Activated CD4-positive, alpha-beta T cell treated with anti-CD3 and anti-CD28 coated beads, Interleukin-2, amount 50 U/mL, for 48 hours (primary cell): Measurements from ENCODE around the gene GSTO1.

Source experiments
- DNase-seq, 2 experiments: peaks; one replicate each; pipeline ENCODE4 v3.0.0-alpha.2; 2020

The GSTO1 gene

DNA sequence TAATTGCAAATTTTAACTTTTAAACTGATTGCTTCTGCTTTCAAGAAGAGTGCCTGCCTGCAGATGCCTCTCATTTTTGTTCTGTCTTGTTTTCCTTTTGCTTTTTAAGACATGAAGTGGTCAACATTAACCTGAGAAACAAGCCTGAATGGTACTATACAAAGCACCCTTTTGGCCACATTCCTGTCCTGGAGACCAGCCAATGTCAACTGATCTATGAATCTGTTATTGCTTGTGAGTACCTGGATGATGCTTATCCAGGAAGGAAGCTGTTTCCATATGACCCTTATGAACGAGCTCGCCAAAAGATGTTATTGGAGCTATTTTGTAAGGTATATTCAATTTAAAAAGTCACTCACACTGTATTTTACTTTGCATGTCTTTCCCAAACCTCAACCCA is 23.1 kb downstream of the GSTO1 start:
- no peak for DNase-seq

DNA sequence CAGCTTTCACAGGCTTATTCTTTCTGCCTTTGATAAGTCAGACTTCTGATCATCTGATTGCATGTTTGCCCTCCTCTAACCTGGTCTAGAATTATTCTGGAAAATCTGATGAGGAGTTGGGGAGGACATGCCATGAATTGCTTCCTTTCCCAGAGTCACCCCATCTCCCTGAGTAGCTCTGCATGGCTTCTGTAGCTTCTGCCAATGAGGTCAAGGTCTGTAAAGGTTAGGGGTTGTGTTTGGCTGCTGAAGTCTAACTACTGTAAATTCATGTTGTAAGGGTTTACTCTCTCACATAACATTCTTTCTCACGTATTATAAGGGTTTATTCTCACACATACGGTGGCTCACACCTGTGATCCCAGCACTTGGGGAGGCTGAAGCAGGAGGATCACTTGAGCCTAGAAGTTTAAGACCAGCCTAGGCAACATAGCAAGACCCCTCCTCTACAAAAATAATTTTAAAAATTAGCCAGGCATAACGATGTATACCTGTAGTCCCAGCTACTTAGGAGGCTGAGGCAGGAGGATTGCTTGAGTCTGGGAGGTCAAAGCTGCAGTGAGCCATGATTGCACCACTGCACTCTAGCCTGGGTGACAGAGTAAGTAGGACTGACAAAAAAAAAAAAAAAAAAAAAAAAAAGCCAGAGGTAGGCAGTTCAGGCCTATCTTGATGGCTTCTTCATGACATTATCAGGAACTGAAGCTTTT is 25.0 kb downstream of the GSTO1 start:
- DNase-seq = no peak

DNA sequence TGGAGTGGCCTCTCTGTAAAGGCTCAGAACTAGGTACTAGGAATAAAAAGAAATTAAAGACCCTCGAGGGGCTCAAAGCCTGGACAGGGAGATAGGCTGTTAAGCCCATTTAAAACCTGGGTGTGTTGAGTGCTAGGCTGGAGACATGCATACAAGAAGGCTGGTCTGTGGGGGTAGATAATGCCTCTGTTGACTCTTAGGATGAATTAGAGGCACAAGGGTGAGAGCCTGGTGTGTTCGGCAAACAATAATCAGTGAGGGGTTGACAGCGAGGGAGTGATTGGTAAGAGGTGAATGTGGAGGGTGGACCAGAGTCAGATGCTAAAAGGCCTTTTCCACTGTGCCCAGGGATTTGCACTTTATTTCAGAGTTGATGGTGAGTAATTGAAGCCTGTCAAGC is 27.0 kb downstream of the GSTO1 start:
- DNase-seq = no peak

DNA sequence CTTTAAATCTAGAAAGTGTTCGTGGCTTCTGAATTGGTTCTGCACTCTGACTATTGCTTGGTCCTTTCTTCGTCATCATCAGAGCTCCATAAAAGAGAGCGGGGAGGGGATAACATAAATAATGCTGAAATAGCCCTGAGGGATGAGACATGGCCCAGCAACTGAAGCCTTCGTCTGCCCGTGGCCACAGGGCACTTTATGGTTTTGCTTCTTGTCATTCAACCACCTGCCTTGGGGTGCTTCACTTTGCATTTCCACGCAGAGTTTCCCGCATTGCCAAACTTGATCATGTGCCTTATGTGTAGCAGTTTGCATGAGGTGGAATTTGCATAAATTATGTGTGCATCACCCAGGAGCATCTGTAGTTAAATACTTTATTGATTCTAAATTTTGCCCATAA is 30.2 kb downstream of the GSTO1 start:
- no peak for DNase-seq

DNA sequence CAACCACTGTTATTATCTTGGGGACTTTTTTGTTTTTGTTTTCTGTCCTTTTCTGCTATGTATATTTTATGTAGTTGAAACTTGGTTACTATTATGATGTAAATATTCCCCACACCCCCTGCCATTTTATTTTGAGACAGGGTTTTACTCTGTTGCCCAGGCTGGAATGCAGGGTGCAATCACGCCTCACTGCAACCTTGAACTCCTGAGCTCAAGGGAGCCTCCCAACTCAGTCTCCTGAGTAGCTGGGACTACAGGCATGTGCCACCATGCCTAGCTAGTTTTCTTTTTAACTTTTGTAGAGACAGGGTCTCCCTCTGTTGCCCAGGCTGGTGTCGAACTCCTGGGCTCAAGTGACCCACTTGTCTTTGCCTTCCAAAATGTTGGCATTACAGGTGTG is 32.2 kb downstream of the GSTO1 start:
- no peak for DNase-seq

DNA sequence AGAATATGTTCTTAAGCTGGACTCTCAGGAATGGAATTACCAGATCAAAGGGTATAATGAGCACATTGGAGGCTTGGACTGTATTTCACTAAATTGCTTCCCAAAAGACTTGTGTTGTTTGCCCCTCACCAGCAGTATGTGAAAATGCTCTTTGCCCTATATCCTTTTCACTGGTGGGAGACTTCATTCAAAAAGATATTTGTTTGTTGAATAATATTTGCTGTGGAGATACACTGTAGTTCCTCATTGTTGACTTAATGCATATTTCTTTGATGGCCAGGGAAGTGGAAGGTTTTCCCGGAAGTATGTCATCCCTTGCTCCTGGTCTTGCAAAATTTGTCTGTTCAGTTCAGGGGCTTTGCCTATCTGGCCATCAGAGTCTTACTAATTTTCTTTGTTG is 33.7 kb downstream of the GSTO1 start:
- no peak for DNase-seq

DNA sequence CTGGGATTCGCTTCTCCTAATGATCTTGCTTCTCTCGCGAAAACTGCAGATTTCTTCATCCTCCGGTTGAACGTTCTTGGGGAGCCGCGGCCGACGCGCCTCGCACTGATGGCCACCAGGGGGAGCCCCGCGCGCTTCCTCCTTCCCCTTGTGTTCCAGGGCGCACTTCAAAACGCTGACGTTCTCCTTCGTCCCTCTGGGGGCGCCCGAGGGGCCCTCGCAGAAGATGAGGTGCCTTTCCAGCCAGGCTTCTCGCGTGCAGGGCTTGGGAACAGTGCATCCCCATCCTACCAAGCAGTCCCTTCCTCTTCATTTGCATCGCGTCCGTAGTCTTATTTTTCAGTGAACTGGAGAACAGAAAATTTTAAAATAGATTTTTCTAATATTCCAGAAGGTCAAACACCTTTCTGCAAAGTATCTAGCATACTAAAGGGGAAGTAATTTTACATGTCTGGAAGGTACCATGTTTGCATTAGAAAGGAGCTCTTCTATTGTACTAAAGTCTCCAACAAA is 36.8 kb downstream of the GSTO1 start:
- DNase-seq = peak; percentile 89 to 91

DNA sequence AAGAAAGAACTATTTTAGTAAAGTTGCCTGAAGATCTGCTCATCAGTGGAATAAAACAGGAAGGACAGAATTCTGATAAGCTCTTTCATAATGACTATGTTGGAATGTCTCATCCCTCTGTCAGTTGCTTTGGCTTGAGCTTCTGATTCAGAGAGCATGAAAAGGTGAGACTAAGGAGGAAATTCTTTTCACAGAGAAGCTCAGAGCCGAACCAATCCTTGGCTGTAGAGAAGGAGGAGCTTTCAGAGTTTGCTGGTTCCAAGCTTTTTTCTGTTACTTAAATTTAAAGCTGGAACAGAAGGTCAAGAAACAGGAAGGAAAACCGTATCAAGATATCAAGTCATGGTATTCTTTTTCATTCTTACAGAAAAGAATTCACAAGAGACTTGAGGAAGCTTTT is 38.3 kb downstream of the GSTO1 start:
- no peak for DNase-seq

DNA sequence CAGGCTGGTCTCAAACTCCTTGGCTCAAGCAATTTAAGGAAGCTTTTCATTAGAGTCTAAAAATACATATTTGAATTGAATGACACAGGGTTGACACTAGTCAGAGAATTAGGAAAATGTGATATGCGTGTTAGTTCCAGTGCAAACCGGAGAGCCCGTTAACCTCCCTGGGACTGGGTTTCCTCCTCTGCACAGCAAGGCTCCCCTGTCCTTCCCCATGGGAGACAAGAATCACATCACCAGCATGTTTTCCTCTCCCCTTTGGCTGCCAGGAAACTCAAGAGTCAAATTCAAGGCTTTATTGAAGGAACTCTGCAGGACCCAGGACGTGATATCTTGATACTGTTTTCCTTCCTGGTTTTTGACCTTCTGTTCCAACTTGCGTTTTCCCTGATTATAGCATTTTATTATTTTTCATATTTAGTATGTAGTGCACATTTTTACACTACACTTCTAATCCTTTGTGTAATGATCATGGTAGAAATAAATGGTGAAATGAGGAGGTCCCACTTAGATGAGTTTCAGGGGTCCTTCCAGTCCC is 39.2 kb downstream of the GSTO1 start:
- DNase-seq = no peak

DNA sequence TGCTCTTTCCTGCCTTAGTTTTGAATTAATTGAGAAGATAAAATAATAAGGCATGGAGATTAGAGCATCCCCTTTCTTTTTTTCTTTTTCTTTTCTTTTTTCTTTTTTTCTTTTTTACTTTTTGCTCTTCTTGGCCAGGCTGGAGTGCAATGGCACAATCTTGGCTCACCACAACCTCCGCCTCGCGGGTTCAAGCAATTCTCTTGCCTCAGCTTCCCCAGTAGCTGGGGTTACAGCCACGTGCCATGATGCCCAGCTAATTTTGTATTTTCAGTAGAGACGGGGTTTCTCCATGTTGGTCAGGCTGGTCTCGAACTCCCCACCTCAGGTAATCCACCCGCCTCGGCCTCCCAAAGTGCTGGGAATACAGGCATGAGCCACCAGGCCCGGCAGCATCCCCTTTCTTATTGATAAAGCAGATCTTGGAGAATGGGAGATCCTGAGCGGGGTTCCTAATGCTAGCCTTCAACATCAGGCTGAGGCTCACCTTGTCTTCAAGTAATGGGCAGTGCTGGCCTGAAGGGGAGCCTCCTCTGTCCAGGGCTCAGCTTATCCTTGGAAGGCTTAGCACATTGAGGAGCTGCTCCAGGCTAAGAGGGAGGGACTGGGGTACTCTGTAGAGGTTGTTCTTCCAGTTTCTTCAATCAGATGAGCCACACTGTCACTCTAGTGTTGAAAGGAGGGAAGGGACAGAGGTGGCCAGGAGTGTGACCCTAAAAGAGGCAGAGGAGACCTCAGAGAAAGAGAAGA is 42.2 kb downstream of the GSTO1 start:
- DNase-seq = no peak

DNA sequence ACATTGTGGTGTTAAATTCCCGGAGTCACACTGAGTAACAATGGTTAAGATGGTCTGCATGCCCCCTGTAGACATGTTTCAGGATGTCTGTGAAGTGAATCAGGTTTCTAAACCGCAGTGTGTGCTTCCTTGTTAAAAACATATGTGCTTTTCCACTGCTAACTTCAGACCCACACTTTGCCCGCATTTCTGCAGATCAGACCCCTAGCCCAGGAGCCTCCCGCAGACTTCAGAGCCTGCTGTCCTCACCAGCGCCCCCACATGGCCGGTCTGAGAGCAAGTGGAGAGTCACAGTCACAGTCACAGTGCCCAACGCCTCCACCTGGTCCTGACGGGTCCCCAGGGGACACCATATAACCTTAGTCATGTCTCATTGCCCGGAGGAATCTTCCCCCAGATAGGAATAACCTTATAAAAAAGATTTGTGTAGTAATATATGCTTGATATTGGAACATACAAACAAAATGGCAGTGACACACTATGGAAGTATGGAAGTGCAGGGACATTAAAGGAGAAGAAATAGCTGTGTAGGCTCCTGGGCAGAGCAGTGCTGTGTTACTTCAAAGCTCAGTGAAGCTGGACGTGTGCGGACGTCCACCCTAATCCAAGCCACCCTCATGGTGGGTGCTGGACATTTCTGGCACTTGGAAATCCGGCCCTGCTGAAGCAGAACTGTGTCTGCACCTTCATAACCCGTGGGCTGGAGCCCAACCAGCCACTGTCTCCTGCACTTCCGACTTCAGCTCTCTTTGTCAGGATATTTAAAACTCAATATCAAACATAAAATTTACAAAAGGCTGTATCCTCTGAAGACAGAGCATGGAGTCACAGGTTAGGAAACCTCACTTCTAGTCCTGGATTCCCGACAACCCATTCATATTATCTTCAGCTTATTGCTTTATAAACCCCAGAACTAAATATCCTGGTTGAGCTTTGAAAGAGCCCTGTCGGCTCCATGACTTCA is 43.3 kb downstream of the GSTO1 start:
- peak; percentile 42 to 57 for DNase-seq

DNA sequence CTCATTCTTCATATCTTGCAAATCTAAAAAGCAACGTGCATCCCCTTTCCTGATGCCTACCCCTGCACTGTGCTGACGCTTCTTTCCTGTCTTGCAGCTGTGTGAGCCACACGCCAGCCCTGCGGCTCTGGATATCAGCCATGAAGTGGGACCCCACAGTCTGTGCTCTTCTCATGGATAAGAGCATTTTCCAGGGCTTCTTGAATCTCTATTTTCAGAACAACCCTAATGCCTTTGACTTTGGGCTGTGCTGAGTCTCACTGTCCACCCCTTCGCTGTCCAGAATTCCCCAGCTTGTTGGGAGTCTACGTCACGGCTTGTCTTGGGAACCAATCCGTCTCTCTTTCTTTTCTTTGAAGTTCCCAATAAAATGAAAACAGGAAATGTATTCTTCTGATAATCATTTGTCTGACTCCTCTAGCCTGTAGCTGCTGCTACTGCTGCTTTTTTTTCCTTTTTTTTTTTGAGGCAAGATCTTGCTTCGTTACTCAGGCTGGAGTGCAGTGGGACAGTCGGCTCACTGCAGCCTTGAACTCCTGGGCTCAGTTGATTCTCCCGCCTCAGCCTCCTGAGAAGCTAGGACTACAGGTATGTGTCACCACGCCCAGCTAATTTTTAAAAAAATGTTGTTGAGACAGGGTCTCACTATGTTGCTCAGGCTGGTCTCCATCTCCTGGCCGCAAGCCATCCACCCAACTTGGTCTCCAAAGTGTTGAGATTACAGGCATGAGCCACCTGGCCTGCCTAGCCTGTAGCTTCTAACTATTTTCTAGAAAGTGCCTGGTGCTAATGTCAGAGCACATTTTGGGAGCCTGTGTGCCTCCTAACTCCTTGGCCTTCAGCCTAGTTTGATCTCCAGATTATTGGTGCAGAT is 44.6 kb downstream of the GSTO1 start:
- no peak for DNase-seq

DNA sequence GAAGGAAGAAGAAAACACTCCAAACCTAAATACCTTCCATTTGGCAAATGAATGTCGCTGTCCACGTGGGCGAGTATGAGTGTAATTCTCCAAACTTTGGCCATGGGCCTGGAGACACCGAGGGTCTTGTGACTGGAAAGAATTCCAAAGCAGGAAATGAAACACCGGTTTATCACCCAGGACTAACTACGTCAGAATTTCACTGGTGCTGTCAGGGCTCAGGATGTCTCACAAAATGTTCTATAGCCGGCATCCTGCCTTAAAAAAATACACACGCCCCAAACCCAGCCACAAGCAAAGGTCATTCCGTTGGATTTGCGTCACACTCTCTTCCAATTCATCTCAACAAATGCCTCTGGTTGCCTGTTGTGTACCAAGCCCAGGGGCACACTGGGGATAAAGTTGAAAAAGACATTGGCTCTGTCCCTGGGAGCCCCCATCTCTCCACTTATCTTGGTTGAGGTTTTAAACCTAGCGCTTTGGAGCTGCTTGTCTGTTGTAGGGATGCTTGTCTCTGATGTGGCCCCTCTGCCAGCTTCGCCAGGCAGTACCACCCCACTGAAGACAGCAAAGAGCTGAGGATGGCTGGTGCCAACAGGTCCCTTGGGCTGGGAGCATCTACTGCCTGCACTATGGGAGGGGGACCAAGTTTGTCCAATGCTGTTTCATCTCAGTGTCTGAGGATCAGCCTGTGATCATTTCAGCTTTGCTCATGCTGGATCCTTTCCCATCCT is 45.5 kb downstream of the GSTO1 start:
- DNase-seq = no peak

DNA sequence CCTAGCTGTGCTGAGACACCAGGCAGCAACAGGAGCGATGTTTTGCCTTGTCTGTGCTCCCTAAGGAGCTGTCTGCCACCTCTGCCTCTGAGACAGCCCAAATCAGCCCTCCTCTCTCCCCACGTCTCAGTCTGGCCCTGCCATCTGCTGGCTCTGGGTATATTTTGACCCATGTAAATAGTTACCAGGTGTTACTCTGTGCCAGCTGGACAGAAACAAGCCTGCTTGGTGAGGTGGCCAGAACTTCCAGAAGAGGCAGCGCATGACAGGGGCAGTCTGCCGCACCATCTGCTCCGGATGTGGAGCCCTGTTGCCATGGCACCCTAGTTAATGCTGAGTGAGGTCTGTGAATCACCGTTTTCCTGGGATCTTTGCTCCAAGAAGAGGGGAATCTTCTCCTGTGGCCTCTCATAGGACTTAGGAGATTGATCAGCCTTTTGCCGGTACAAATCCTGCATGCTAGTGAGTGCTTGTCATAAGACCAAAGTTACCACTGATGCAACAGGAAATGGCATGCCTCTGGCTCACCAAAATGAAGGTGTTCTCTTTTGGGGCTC is 46.1 kb downstream of the GSTO1 start:
- no peak for DNase-seq

DNA sequence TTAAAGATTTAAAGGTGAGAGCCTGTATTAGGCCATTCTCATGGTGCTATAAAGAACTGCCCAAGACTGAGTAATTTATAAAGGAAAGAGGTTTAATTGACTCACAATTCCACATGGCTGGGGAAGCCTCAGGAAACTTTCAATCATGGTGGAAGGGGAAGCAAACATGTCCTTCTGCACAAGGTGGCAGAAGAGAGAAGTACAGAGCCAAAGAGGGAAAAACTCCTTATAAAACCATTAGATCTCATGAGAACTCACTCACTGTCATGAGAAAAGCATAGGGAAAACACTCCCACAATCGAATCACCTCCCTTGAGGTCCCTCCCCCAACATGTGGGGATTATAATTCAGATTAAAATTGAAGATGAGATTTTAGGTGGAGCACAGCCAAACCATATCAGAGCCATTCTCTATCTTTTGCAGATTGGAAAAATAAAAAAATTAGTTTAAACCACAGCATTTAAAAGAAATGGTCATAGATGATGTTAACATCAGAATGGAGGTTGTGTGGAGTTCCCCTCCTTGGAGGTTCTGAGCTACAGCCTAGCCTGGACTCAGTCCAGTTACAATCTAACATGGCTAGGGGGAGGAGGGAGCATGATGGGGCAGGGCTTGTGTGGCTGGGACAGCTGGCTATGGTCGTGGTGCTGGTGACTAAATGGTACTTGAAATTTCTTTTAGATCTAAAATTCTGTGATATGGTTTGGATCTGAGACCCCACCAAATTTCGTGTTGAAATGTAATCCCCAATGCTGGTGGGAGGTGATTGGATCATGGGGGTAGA is 47.4 kb downstream of the GSTO1 start:
- DNase-seq = no peak

DNA sequence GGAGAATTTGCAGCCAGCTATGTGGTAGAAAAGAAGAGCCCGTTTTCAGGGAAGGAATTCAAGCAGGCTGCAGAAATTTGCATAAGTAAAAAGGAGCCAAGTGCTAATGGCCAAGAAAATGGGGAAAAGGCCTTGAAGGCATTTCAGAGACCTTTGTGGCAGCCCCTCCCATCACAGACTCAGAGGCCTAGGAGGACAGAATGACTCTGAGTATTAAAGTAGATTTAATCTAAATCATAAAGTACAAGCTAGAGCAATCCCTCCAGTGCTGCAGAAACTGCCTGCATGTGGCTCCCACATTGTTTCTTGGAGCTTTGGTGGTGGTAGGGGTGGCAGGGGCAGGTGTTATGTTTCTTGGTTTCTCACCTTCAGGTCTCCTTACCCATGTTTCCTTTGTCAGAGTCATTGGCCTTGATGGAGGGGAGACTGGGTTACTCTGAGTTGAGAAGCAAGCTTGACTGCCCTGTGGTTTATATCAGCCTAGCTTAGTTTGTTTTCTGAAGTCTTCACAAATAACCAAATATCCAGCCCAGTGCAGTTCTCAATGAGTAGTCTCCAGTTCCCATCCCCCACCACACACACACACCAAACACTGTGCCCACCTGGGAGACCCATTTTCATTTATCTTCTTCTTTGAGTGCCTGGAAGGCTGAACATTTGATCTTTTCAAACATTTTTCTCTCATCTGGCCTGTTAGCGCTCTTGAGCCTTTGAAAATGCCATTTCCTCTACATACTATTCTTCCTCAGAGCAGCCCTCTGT is 49.1 kb downstream of the GSTO1 start:
- DNase-seq = no peak

DNA sequence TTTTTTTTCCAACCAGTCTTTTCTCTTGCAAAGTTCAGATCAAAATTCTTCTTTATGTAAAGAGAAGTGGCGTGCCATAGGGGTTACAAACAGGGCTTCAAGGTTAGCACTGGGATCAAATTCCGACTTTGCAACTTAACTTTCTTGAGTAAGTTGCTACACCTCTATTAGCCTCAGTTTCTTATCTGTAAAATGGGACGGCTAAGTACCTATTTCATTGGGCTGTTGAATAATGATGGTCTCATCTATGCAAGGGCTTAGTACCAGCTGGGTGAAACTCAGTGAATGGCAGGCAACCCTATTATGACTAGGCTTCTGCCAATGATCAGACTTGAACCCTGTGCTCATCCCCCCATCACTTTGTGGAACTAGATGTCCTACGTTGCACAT is 49.7 kb downstream of the GSTO1 start:
- DNase-seq = no peak

DNA sequence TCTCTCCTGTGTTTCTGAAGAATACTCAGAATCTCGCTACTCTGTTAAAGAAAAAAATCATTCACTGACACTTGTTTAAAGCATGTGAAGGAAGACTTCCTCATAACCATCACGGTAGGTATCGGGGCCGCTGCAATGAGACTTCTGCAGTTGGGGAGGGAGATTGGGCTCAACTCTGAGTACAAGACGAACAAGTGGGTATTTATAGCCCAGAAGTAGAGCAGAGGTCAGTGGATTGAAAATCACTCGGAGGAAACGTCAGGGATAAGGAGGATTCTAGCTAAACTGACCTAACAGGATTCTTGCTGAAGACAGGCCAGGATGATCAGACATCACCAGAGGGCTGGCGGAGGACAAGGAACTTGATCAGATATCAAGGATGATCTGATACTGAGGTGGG is 50.2 kb downstream of the GSTO1 start:
- no peak for DNase-seq

DNA sequence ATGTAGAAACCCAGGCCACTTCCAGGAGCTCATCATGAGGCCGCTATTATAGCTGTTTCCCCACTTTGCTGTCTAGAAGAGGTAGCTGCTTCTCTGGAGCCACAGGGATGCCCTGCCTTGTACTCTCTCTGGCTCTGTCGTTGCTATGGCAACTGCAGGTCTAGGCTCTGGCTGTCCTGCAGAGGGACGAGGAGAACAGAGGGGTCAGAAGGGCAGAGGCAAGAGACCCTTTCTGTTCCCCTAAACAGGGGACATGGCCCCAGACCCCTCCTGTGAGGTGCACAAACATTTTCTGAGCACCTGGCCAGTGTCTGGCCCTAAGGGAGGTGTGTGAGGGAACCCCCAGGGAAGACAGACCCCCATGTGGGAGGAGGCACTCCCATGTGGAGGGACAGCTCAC is 52.2 kb downstream of the GSTO1 start:
- DNase-seq = no peak
